Measurements from ENCODE around the gene STIL.

DNA sequence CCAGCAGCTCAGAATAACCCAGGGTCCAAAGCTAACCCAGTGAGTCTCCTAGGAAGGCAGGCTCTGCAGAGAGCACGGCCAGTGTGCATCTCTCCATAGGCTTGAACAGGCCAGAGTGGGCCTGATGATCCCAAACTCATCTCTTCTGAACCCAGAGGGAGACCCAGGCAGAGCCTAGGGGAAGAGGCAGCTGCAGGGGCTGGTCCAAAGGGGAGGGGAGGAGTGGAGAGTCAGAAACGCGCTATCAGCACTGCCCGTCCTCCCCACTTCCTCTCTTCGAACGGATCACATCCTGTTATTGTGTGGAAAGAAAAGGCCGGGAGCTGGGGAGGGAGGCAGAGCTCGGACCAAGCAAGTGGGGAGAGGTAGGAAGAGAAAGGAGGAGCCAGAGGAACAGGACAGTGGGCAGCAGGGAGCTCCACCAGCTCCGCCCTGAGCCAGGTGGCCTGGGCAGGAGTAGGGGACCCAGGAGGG lies 102.1 kb downstream of the STIL start:
- TF ChIP-seq SUZ12 (IDR thresholded peaks at IDR 0.05; ENCODE audit: extremely low read depth, insufficient read depth, insufficient read length) (no peak), YY1 (IDR thresholded peaks at IDR 0.05; ENCODE audit: insufficient read depth, insufficient read length) (no peak)
